RWPE1 (cell line): ENCODE results near the gene KCNA3.

Source experiments
- CTCF ChIA-PET: fragments of 350-600 bp; sonication (Branson Sonifier 250); formaldehyde crosslinking; extraction: SDS; loops from one replicate; lab custom pipeline; 2021; lab: Yijun Ruan, JAX
- POLR2A ChIA-PET: fragments of 400-600 bp; formaldehyde crosslinking; extraction: SDS; loops from one replicate; lab custom pipeline; 2020; ENCODE audit warnings: antibody characterized with exemption; ENCODE audit not compliant: low non-redundant PET; lab: Yijun Ruan, JAX
- DNase-seq: peaks from one replicate; pipeline ENCODE4 v3.0.0; 2012; ENCODE audit warnings: low spot score
- H3K27ac ChIP-seq: fragments of 450-650 bp; 2 replicates; pipeline ENCODE4 v1.5.1; 2017
- TF ChIP-seq, protein P1 (sequence below): fragments of 450-650 bp; conservative IDR thresholded peaks from 2 replicates; pipeline ENCODE4 v1.5.1; 2017; ENCODE audit warnings: low read depth, mild to moderate bottlenecking

Gene KCNA3

DNA sequence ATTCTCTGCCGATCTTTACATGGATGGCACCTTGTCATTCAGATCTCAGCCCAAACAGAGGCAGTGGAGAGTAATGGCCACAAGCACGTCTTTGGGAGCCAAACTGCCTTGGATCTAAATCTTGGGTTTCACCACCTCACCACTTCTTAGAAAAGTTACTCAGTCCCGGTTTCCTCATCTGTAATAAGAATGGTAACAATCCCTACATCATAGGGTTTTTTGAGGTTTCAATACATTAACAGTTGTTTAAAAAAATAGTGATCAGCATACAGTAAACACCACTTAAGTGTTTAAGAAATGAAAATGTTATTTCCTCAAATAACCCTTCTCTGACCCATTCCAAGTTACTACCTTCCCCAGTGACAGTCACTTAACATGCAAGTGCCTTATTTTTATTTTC lies 38.5 kb upstream of the KCNA3 start:
- ChIA-PET POLR2A (no interaction called here), CTCF (no interaction called here)
- TF ChIP-seq, protein P1, sequence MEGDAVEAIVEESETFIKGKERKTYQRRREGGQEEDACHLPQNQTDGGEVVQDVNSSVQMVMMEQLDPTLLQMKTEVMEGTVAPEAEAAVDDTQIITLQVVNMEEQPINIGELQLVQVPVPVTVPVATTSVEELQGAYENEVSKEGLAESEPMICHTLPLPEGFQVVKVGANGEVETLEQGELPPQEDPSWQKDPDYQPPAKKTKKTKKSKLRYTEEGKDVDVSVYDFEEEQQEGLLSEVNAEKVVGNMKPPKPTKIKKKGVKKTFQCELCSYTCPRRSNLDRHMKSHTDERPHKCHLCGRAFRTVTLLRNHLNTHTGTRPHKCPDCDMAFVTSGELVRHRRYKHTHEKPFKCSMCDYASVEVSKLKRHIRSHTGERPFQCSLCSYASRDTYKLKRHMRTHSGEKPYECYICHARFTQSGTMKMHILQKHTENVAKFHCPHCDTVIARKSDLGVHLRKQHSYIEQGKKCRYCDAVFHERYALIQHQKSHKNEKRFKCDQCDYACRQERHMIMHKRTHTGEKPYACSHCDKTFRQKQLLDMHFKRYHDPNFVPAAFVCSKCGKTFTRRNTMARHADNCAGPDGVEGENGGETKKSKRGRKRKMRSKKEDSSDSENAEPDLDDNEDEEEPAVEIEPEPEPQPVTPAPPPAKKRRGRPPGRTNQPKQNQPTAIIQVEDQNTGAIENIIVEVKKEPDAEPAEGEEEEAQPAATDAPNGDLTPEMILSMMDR = no peak
- no peak overlapping the region for H3K27ac ChIP-seq
- no peak for DNase-seq

DNA sequence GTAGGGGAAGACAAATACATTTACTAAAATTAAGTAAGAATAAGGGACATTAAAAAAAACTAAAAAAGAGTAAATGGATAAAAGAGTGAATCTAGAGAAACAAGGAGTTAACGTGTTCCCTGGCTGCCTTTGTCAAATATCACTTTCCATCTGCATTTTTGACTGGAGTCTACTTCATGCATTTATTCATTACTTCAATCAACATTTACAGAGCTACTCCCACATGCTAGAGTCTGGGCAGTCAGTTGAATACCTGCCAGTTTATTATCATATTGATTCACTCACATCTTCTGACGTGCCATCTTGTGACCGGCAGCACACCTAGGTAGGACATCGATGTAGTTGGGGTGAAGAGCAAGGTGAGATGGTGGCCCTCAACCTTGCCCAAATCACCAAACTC lies 35.6 kb upstream of the KCNA3 start:
- TF ChIP-seq, protein P1 = no peak
- no peak for DNase-seq
- ChIA-PET CTCF (no interaction called here), POLR2A (no interaction called here)
- H3K27ac ChIP-seq = no peak overlapping the region

GRCh38 chr1:110708974-110709440 lies 34.3 kb upstream of the KCNA3 start:
- TF ChIP-seq, protein P1 = no peak
- DNase-seq = no peak
- H3K27ac ChIP-seq = no peak overlapping the region
- ChIA-PET POLR2A (interaction anchor here (0.6 kb wide), 1 partner anchor 1696 kb away, joined by 6 read pairs; no protein-coding TSS in a partner anchor), CTCF (no interaction called here)

- H3K27ac ChIP-seq = no peak overlapping the region
- ChIA-PET POLR2A (no interaction called here), CTCF (no interaction called here)
- TF ChIP-seq, protein P1 = no peak
- DNase-seq = no peak
These were observed 32.5 kb upstream of the KCNA3 start for GRCh38 chr1:110707232-110707631.

- no peak overlapping the region for H3K27ac ChIP-seq
- POLR2A ChIA-PET = no interaction called here
- TF ChIP-seq, protein P1 = no peak
- no peak for DNase-seq
- CTCF ChIA-PET = no interaction called here
These were observed 31.9 kb upstream of the KCNA3 start for GRCh38 chr1:110706621-110707020.

- ChIA-PET POLR2A (no interaction called here), CTCF (no interaction called here)
These were observed 27.5 kb upstream of the KCNA3 start for GRCh38 chr1:110702260-110702659.

More at GRCh38 chr1:110702260-110702659, 27.5 kb upstream of the KCNA3 start:
- DNase-seq = no peak
- H3K27ac ChIP-seq = no peak overlapping the region
- TF ChIP-seq, protein P1 = no peak
